Measurements from ENCODE around the gene NRL.

The NRL gene

DNA sequence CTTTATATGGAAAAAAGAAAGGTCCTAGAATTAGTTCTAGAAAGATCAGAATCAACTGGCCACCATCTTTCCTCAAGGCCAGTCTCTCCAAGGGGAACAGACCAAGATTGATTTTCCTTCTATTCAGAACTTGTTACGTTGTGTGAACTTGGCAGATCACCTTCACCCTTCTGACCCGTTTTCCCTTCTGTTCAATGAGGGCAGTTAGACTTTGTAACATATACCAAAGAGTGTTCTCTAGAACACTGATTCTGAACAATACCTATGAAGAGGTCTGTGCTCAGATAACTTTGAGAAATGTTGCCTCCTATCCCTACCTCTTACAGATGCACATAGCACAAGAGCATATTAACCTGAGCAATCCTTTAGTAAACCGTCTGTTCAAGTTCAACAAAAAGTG lies 31.3 kb downstream of the NRL start:
- no peak overlapping the region for H3K4me3 ChIP-seq (ENCODE audit: low read depth, low read length)
- TF ChIP-seq CTCF (IDR thresholded peaks at IDR 0.05; ENCODE audit: low read depth, low read length): no peak

- TF ChIP-seq CTCF (IDR thresholded peaks at IDR 0.05; ENCODE audit: low read depth, low read length): no peak
Observed at GRCh38 chr14:24082411-24083080, 32.2 kb downstream of the NRL start.

DNA sequence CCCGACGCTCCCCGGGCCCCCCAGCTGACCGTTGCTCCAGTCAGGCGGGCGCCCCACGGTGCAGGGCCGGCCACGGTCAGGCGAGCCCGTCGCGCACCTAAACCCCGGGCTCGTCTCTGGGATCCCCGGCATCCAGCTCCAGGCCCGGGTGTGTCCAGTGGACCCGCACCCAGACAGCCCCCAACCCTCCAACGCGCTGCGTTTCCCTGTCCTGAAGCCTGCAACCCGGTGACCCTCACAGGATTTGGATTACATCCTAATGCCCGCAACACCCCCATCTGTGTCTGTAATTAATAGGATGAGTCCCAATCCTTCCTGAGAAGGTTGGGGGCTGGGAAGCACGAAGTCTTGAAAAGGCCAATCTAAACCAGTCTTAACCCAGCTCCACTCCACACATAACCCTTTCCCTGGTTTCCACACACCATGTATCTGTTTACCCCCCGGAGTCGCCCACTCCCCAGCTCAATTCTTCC lies 33.0 kb downstream of the NRL start:
- TF ChIP-seq CTCF (IDR thresholded peaks at IDR 0.05; ENCODE audit: low read depth, low read length): no peak
- H3K4me3 ChIP-seq (ENCODE audit: low read depth, low read length): peak overlapping the region; percentile 53; the same call in 1 of the 2 replicates

More at GRCh38 chr14:24082411-24083080, 32.2 kb downstream of the NRL start:
- no peak overlapping the region for H3K4me3 ChIP-seq (ENCODE audit: low read depth, low read length)

DNA sequence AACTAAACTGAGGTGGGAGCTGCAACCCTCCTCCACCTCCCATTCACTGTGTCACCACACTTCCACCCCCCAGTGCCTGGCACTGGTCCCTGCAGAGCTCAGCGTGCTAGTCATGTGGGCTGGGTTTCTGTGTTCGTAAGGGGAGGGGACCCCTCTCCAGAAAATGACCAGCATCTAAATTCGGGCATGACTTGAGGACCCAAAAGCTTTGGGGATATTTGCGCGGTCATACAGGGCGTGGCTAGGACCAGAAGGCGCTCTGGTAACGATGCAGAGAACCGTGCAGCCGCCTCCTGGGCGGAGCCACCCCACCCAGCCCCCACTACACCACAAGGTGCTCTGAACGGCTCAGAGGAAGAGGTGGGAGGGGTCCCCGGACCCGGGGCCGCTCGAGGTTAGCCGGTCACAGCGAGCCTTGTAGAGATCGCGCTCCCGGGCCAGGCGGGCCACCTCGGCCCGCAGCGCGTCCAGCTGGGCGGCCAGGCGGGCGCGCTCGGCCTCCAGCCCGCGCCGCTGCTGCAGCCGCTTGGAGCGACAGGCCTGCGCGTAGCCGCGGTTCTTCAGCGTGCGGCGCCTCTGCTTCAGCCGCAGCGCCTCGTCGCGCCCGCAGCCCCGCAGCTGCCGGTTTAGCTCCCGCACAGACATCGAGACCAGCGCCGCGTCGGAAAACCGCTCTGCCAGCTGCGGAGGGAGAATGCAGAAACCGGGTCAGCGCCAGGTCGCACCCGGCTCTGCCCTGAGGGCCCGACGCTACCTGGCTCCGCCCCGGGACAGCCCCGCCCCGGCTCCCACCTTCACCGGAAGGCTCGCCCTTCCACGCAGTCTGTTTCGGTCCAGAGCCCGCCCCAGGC lies 33.6 kb downstream of the NRL start:
- TF ChIP-seq CTCF (IDR thresholded peaks at IDR 0.05; ENCODE audit: low read depth, low read length): no peak
- peak overlapping the region; percentile 53 for H3K4me3 ChIP-seq (ENCODE audit: low read depth, low read length)

DNA sequence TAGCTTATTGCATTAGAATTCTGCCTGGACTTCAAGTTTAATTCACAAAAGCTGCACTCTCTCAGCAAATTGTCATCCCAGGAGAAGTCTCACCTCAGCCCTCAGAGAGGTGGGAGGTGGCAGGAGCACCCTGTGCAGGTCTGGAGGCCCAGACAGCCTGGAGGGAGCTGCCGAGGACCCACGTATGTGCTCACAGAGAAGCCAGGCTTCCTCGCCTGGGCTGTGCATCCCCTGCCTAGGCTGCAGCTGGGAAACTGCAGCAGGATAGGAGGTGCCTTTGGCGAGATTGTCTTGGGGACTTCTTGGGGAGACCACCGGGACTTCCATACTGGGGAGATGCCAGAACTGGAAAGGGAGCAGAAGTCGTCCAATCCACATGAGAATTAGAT lies 34.6 kb downstream of the NRL start:
- H3K4me3 ChIP-seq (ENCODE audit: low read depth, low read length): no peak overlapping the region
- TF ChIP-seq CTCF (IDR thresholded peaks at IDR 0.05; ENCODE audit: low read depth, low read length): no peak

DNA sequence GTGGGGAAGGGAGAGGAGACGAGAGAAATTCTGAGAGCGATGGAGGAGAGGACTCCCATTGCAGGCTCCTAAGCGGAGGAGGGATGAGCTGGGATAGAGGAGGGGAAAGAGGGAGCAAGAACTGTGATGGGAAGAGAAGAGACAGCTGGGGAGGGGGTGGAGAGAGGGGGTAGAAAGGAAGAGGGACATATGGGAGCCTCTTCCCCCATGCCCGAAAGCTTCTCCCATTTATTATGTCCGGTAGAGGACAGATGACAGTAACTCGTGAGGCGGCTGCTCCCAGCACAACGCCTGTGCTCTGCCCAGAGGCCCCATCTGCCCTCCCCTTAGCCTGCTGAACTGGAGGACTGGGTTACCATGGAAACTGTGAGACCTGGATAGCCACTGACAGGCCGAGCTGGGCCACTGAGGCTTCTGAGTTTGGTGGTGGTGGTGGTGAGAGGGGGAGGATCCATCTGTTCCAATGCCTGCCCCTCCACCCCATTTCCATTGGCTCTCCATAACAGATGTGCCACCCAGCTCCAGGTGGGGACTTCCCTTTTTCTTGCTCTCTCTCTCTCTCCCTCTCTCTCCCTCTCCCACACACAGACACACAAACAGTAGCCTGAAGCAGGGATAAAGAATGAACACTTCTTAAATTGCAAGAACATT lies 35.1 kb downstream of the NRL start:
- TF ChIP-seq CTCF (IDR thresholded peaks at IDR 0.05; ENCODE audit: low read depth, low read length): no peak
- H3K4me3 ChIP-seq (ENCODE audit: low read depth, low read length): no peak overlapping the region

Measured in WI38 (cell line).